H1 (cell line): ENCODE results near the gene RNU6-9. TPM values are rescaled to one million over a fixed set of nuclear protein-coding genes. Genes with fewer than 3 reads are reported as not detected.
"Not testable (repeated sequence)": the region's sequence is repeated elsewhere in the genome, so short reads cannot be mapped to it uniquely, and the experiment has no call there.

Experiments
- CTCF ChIA-PET: fragments of 300-600 bp; sonication (Branson Sonifier 250); formaldehyde crosslinking; loops from one replicate; lab custom pipeline; 2021; ENCODE audit not compliant: partially characterized antibody; lab: Charles Lee
- POLR2A ChIA-PET: fragments of 300-600 bp; sonication (Branson Sonifier 250); formaldehyde crosslinking; loops from one replicate; lab custom pipeline; 2021; ENCODE audit warnings: inconsistent platforms; ENCODE audit not compliant: partially characterized antibody; lab: Charles Lee
- DNase-seq, 2 experiments: peaks; one replicate each; pipeline versions ENCODE4 v3.0.0 to v3.0.0-alpha.2; 2010 to 2022; ENCODE audit warnings: low spot score in 2 of 2, low read depth in 1 of 2, mixed read lengths in 1 of 2
- FAIRE-seq: peaks from 2 replicates; lab custom pipeline; 2011; peaks lifted over from hg19 to GRCh38; lab: Jason Lieb, UNC
- H2AFZ ChIP-seq: 2 replicates; pipeline ENCODE4 v1.8.1; 2012; ENCODE audit warnings: low read length, inconsistent platforms
- H2AK5ac ChIP-seq: 2 replicates; pipeline ENCODE4 v1.6.1; 2013; ENCODE audit warnings: low read depth, low read length
- H2BK120ac ChIP-seq: replicated peaks from 2 replicates; pipeline ENCODE3; 2013; ENCODE audit warnings: low read depth, low read length, inconsistent platforms
- H2BK12ac ChIP-seq: 2 replicates; pipeline ENCODE4 v1.6.1; 2013; ENCODE audit warnings: low read depth, low read length
- H2BK15ac ChIP-seq: 2 replicates; pipeline ENCODE4 v1.6.1; 2013; ENCODE audit warnings: low read length
- H2BK20ac ChIP-seq: 2 replicates; pipeline ENCODE4 v1.6.1; 2013; ENCODE audit warnings: low read length
- H2BK5ac ChIP-seq: 2 replicates; pipeline ENCODE4 v1.6.1; 2013; ENCODE audit warnings: low read depth, low read length
- H3K14ac ChIP-seq: 2 replicates; pipeline ENCODE4 v1.6.1; 2013; ENCODE audit warnings: inconsistent platforms; ENCODE audit not compliant: insufficient read length
- H3K18ac ChIP-seq: 2 replicates; pipeline ENCODE4 v1.6.1; 2013; ENCODE audit warnings: low read length; ENCODE audit errors: extremely low read depth
- H3K23ac ChIP-seq: 2 replicates; pipeline ENCODE4 v1.6.1; 2013; ENCODE audit warnings: inconsistent platforms; ENCODE audit not compliant: insufficient read length
- H3K23me2 ChIP-seq: 2 replicates; pipeline ENCODE4 v1.6.1; 2013; ENCODE audit warnings: low read depth, low read length
- H3K27ac ChIP-seq: 2 replicates; pipeline ENCODE4 v1.6.1; 2011; ENCODE audit warnings: low read depth, low read length, inconsistent platforms
- H3K27me3 ChIP-seq, 4 experiments: replicated peaks in 1 of 4; 1 replicate in 1 of 4; 2 replicates in 3 of 4; pipeline versions ENCODE4 v1.6.1 to v1.8.1; 2011 to 2013; ENCODE audit warnings: low read length in 3 of 4, mild to moderate bottlenecking in 3 of 4, inconsistent platforms in 2 of 4, mixed read lengths in 2 of 4, moderate library complexity in 1 of 4; ENCODE audit not compliant: control insufficient read depth in 3 of 4, insufficient read depth in 3 of 4; ENCODE audit errors: extremely low read depth in 1 of 4
- H3K36me3 ChIP-seq, 4 experiments: 2 replicates each; pipeline versions ENCODE4 v1.6.1 to v1.8.1; 2011 to 2013; ENCODE audit warnings: mild to moderate bottlenecking in 4 of 4, low read length in 3 of 4, moderate library complexity in 2 of 4, control low read depth in 1 of 4, inconsistent platforms in 1 of 4; ENCODE audit not compliant: insufficient read depth in 4 of 4, control insufficient read depth in 2 of 4
- H3K4ac ChIP-seq: replicated peaks from 2 replicates; pipeline ENCODE3; 2013; ENCODE audit warnings: low read length, low read depth, mixed read lengths, inconsistent platforms; ENCODE audit not compliant: insufficient read length
- H3K4me1 ChIP-seq, 4 experiments: replicated peaks in 1 of 4; 1 replicate in 1 of 4; 2 replicates in 3 of 4; pipeline versions ENCODE4 v1.6.1 to v1.8.1; 2011 to 2013; ENCODE audit warnings: low read length in 3 of 4, inconsistent platforms in 2 of 4, mixed read lengths in 1 of 4; ENCODE audit not compliant: insufficient read depth in 4 of 4, control insufficient read depth in 3 of 4
- H3K4me2 ChIP-seq, 2 experiments: 2 replicates each; pipeline versions ENCODE4 v1.6.1 to v1.8.1; 2011 to 2013; ENCODE audit warnings: low read depth in 2 of 2, low read length in 2 of 2, control low read depth in 1 of 2, inconsistent platforms in 1 of 2, mild to moderate bottlenecking in 1 of 2; ENCODE audit not compliant: insufficient read depth in 1 of 2
- H3K4me3 ChIP-seq, 4 experiments: fragments of 200-600, 300-600 bp in 1 of 4; sonication (generic), shearing (Covaris generic), sonication (Bioruptor Twin) in 1 of 4; 2 replicates each; pipeline versions ENCODE4 v1.5.1 to v1.8.1; 2011 to 2016; ENCODE audit warnings: low read length in 4 of 4, low read depth in 3 of 4, control low read depth in 2 of 4, inconsistent platforms in 2 of 4, mild to moderate bottlenecking in 2 of 4, mixed read lengths in 1 of 4, moderate library complexity in 1 of 4; ENCODE audit not compliant: insufficient read depth in 2 of 4; ENCODE audit errors: extremely low read depth in 1 of 4
- H3K56ac ChIP-seq: replicated peaks from 2 replicates; pipeline ENCODE3; 2013; ENCODE audit warnings: low read depth, mild to moderate bottlenecking, mixed read lengths, low read length, inconsistent platforms; ENCODE audit not compliant: insufficient read length
- H3K79me1 ChIP-seq: 2 replicates; pipeline ENCODE4 v1.6.1; 2013; ENCODE audit warnings: low read depth, low read length, control low read depth
- H3K79me2 ChIP-seq, 2 experiments: 2 replicates each; pipeline versions ENCODE4 v1.6.1 to v1.8.1; 2012 to 2013; ENCODE audit warnings: low read length in 2 of 2, mild to moderate bottlenecking in 2 of 2, inconsistent platforms in 1 of 2; ENCODE audit not compliant: insufficient read depth in 2 of 2, control insufficient read depth in 1 of 2
- H3K9ac ChIP-seq, 4 experiments: replicated peaks in 1 of 4; 1 replicate in 1 of 4; 2 replicates in 3 of 4; pipeline versions ENCODE4 v1.6.1 to v1.8.1; 2011 to 2013; ENCODE audit warnings: low read depth in 3 of 4, low read length in 3 of 4, control low read depth in 2 of 4, mild to moderate bottlenecking in 2 of 4, moderate library complexity in 2 of 4, inconsistent platforms in 1 of 4; ENCODE audit errors: extremely low read depth in 1 of 4
- H3K9me3 ChIP-seq, 2 experiments: 2 replicates each; pipeline versions ENCODE4 v1.6.1 to v1.8.1; 2012 to 2013; ENCODE audit warnings: mild to moderate bottlenecking in 2 of 2, moderate library complexity in 2 of 2, control low read depth in 1 of 2, inconsistent platforms in 1 of 2, low read depth in 1 of 2, low read length in 1 of 2, mixed read lengths in 1 of 2; ENCODE audit not compliant: insufficient read depth in 2 of 2
- H4K20me1 ChIP-seq, 2 experiments: replicated peaks in 1 of 2; 2 replicates each; pipeline versions ENCODE3 to v1.8.1; 2011 to 2013; ENCODE audit warnings: inconsistent platforms in 2 of 2, low read length in 2 of 2, mild to moderate bottlenecking in 1 of 2; ENCODE audit not compliant: insufficient read depth in 2 of 2, control insufficient read depth in 1 of 2
- H4K5ac ChIP-seq: 2 replicates; pipeline ENCODE4 v1.6.1; 2013; ENCODE audit warnings: low read length, low read depth, mixed read lengths, inconsistent platforms; ENCODE audit not compliant: insufficient read length
- H4K8ac ChIP-seq: 2 replicates; pipeline ENCODE4 v1.8.0; 2013; ENCODE audit warnings: mild to moderate bottlenecking, moderate library complexity, low read length, inconsistent platforms; ENCODE audit not compliant: insufficient read depth; ENCODE audit errors: extremely low read depth
- H4K91ac ChIP-seq: replicated peaks from 2 replicates; pipeline ENCODE3; 2013; ENCODE audit warnings: low read length, mixed read lengths, inconsistent platforms; ENCODE audit not compliant: insufficient read length
- EZH2 ChIP-seq: fragments of 200-600 bp; sonication (generic); IDR thresholded peaks from 2 replicates; pipeline ENCODE4 v1.7.1; 2012; ENCODE audit warnings: low read depth, mild to moderate bottlenecking, moderate library complexity, low read length, inconsistent platforms; ENCODE audit not compliant: severe bottlenecking
- WGBS, 2 experiments: shearing (Covaris generic) in 1 of 2; methylation state at CpG; one replicate each; pipeline versions ENCODE4 v1.1.6 to v1.1.7; 2013 to 2015; ENCODE audit warnings: low lambda C conversion rate in 2 of 2, mixed read lengths in 2 of 2, inconsistent platforms in 1 of 2, low coverage in 1 of 2, missing lambda C conversion rate in 1 of 2; ENCODE audit not compliant: insufficient replicate concordance in 2 of 2, insufficient coverage in 1 of 2, insufficient read length in 1 of 2; ENCODE audit errors: extremely low coverage in 1 of 2, missing lambda C conversion rate in 1 of 2; 5-methylcytosine and 5-hydroxymethylcytosine counted together
- polyA plus RNA-seq, 7 experiments: library from polyadenylated mRNA; depleted of rRNA in 3 of 7; stranded (reverse) in 5 of 7; unstranded in 2 of 7; fragments of >200 nt in 5 of 7; fragments of 200-250 nt in 2 of 7; gene quantifications; 1 replicate in 5 of 7; 2 replicates in 1 of 7; 4 replicates in 1 of 7; pipeline versions ENCODE4 v1.2.1 to v1.2.3, GENCODE V29; 2011 to 2013; ENCODE audit warnings: missing spikeins in 2 of 7, mixed read lengths in 2 of 7
- total RNA-seq: library from RNA; stranded (reverse); fragmentation: NEBNext Ultra II Directional; extraction: Animal tissue kit (Norgen Biotek cat#: 25700); gene quantifications from 2 replicates; pipeline ENCODE4 v1.2.1, GENCODE V29; 2021

RNU6-9 gene
- total and polyA plus RNA-seq, 2 of the 8 experiments (the other 6 are each of a cell fraction or from before 2014, with no cell fraction given): not detected

DNA sequence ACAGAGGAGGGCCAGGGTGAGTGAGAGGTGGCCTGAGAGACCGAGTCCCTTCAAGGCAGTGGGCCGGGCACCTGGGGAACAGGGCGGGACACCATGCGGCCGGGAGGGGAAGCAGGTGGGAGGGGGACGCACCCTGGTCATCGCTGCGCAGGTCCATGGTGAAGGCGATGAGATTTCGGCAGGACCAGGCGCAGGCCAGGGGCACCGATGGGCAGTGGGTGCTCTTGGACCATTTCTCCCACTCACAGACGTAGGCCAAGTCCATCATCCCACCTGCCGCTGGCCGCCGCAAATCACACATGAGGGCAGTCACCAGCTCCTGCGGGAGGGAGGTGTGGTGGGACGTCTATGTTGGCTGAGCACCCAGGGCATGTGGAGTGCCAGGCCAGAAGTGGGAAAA lies 2.5 kb upstream of the RNU6-9 start (continued):
- no peak for TF ChIP-seq EZH2

DNA sequence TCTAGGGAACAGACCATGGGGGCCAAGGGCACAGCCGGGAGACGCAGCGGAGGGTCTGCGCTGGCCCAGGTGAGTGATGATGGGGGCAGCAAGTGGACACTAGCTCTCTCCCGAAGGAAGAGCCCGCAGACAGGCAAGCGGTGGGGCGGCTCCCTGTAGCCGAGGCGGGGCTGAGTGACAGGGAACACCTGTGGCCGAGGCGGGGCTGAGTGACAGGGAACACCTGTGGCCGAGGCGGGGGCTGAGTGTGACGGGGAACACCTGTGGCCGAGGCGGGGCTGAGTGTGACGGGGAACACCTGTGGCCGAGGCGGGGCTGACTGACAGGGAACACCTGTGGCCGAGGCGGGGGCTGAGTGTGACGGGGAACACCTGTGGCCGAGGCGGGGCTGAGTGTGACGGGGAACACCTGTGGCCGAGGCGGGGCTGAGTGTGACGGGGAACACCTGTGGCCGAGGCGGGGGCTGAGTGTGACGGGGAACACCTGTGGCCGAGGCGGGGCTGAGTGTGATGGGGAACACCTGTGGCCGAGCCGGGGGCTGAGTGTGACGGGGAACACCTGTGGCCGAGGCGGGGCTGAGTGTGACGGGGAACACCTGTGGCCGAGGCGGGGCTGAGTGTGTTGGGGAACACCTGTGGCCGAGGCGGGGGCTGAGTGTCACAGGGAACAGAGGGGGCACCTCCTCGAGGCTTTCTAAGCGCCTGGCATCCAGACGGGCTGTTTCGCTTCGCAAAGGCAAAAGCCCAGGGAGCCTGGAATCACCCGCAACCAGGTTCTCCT lies 1.7 kb upstream of the RNU6-9 start:
- H4K91ac ChIP-seq, FAIRE-seq: not testable (repeated sequence)

More for the DNA sequence above, 1.7 kb upstream of the RNU6-9 start:
- not testable (repeated sequence) for H3K4ac ChIP-seq, DNase-seq, H2AFZ ChIP-seq, H3K9me3 ChIP-seq, H3K79me2 ChIP-seq, H3K27me3 ChIP-seq, H2BK120ac ChIP-seq, H3K4me1 ChIP-seq, H2BK20ac ChIP-seq, H3K27ac ChIP-seq, H2BK15ac ChIP-seq, H3K56ac ChIP-seq, H4K8ac ChIP-seq, H2BK5ac ChIP-seq, H2AK5ac ChIP-seq, H3K23me2 ChIP-seq, H3K18ac ChIP-seq, H3K79me1 ChIP-seq, H3K23ac ChIP-seq, H2BK12ac ChIP-seq, H3K14ac ChIP-seq, H3K9ac ChIP-seq, H4K5ac ChIP-seq
- ChIA-PET CTCF (interaction anchor here (0.6 kb wide), 1 partner anchor 688 kb away, joined by 3 read pairs; no protein-coding TSS in a partner anchor), POLR2A (interaction anchor here (0.5 to 8.8 kb wide), 4 partner anchors 14 to 28 kb away, joined by 3 to 82 read pairs (median 12); no protein-coding TSS in a partner anchor)
- Histone ChIP-seq H3K4me3 (peak overlapping the region; percentile 48 to 91 (median 66); a peak in 7 of 8 replicates), H3K4me2 (peak overlapping the region; percentile 66 to 70), H3K36me3 (peaks cover 0 to 13% (median 4%) of the 10 kb centered on the region in 4 experiments; a peak in 2 of 8 replicates), H4K20me1 (peaks cover 0 to 13% of the 10 kb centered on the region in 2 experiments)
- 92% methylated on average over 26 of the region's 50 CpGs; no CpG with 5 or more reads in 1 of the 2 experiments for WGBS, 2 experiments
